A673 (cell line): ENCODE measurements around the gene ATPAF2. TPM values are rescaled to one million over a fixed set of nuclear protein-coding genes. Genes with fewer than 3 reads are reported as not detected.

ENCODE experiments used
- BruUV-seq: library from RNA; stranded (reverse); fragments of 400-500 nt; replicated peaks from 2 replicates; lab custom pipeline; 2021; lab: Mats Ljungman, UMichigan
- CTCF ChIA-PET: fragments of 300-600 bp; sonication (Branson Sonifier 250); formaldehyde crosslinking; loops from one replicate; lab custom pipeline; 2022; ENCODE audit warnings: antibody characterized with exemption; lab: Charles Lee
- POLR2A ChIA-PET: fragments of 300-600 bp; sonication (Branson Sonifier 250); formaldehyde crosslinking; loops from one replicate; lab custom pipeline; 2022; ENCODE audit warnings: antibody characterized with exemption; ENCODE audit not compliant: low non-redundant PET; lab: Charles Lee
- DNase-seq: peaks from one replicate; pipeline ENCODE4 v3.0.0-alpha.2; 2015; ENCODE audit warnings: low spot score
- H3K27ac ChIP-seq: fragments of 200-600 bp; sonication (generic); 2 replicates; pipeline ENCODE4 v1.5.1; 2016; ENCODE audit warnings: mixed run types, low read depth, mild to moderate bottlenecking, mixed read lengths, antibody characterized with exemption, low read length; ENCODE audit not compliant: poor library complexity, severe bottlenecking
- H3K27me3 ChIP-seq: fragments of 200-600 bp; sonication (generic); replicated peaks from 2 replicates; pipeline ENCODE4 v1.6.1; 2017; ENCODE audit warnings: mixed run types, low read depth, mild to moderate bottlenecking, mixed read lengths, antibody characterized with exemption, low read length; ENCODE audit not compliant: insufficient read depth, poor library complexity
- H3K36me3 ChIP-seq: fragments of 200-600 bp; sonication (generic); 2 replicates; pipeline ENCODE4 v1.6.1; 2016; ENCODE audit warnings: mixed run types, mild to moderate bottlenecking, mixed read lengths, antibody characterized with exemption, low read length; ENCODE audit not compliant: insufficient read depth, poor library complexity, severe bottlenecking
- H3K4me1 ChIP-seq: fragments of 200-600 bp; sonication (generic); 2 replicates; pipeline ENCODE4 v1.6.1; 2017; ENCODE audit warnings: mixed run types, mild to moderate bottlenecking, mixed read lengths, antibody characterized with exemption, low read length; ENCODE audit not compliant: insufficient read depth, poor library complexity, severe bottlenecking
- H3K4me3 ChIP-seq: fragments of 200-600 bp; sonication (generic); 2 replicates; pipeline ENCODE4 v1.5.1; 2016; ENCODE audit warnings: low read depth, mixed run types, mild to moderate bottlenecking, mixed read lengths, low read length; ENCODE audit not compliant: poor library complexity, severe bottlenecking
- H3K9me3 ChIP-seq: fragments of 200-600 bp; sonication (generic); 2 replicates; pipeline ENCODE4 v1.6.1; 2016; ENCODE audit warnings: mixed run types, low read depth, mild to moderate bottlenecking, mixed read lengths, antibody characterized with exemption, low read length; ENCODE audit not compliant: poor library complexity, severe bottlenecking
- CTCF ChIP-seq: fragments of 300-800, 200-600 bp; sonication (generic); conservative IDR thresholded peaks from 2 replicates; pipeline ENCODE4 v1.5.1; 2017; ENCODE audit warnings: low read depth, mild to moderate bottlenecking, antibody characterized with exemption, low read length, moderate library complexity, mixed read lengths
- EZH2 ChIP-seq: fragments of 200-600 bp; sonication (generic); IDR thresholded peaks from 2 replicates; pipeline ENCODE4 v1.6.1; 2017; ENCODE audit warnings: borderline replicate concordance, low read depth, mild to moderate bottlenecking, mixed read lengths, antibody characterized with exemption, low read length; ENCODE audit not compliant: poor library complexity, severe bottlenecking
- intact Hi-C: fragments of 100-400 bp; cut with micrococcal nuclease; formaldehyde crosslinking; loops from one replicate; pipeline ENCODE4 v1.10.0; 2022; ENCODE audit not compliant: unreplicated experiment
- total RNA-seq: library from RNA; stranded (reverse); gene quantifications from 2 replicates; pipeline ENCODE4 v1.2.3, GENCODE V29; 2021

The ATPAF2 gene
- total RNA-seq, 1 experiment from 2014 or later: 30.5 TPM

DNA sequence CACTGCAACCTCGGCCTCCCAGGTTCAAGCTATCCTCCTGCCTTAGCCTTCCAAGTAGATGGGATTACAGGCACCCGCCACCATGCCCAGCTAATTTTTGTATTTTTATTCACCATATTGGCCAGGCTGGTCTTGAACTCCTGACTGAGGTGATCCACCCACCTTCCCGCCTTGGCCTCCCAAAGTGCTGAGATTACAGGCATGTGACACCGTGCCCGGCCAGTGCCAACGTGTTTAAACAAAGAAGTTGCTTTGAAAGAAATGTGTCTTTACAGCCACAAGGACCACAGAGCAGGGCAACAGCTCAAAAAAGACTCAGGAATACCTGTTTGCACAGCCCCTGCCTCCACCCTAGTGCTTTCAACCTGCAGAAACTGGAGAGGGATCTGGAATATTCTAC is 25.0 kb downstream of the ATPAF2 start:
- H3K36me3 ChIP-seq: no peaks in the 10 kb centered on the region
- no peaks in the 10 kb centered on the region for H3K4me1 ChIP-seq
- POLR2A ChIA-PET: no interaction called here
- no peak for TF ChIP-seq CTCF
- TF ChIP-seq EZH2: no peak
- BruUV-seq: no TSS peak
- intact Hi-C loops: no loop called here
- H3K27ac ChIP-seq: no peak overlapping the region
- CTCF ChIA-PET: no interaction called here
- H3K4me3 ChIP-seq: no peak overlapping the region
- no peaks in the 10 kb centered on the region for H3K9me3 ChIP-seq
- DNase-seq: no peak
- no peaks in the 10 kb centered on the region for H3K27me3 ChIP-seq

GRCh38 chr17:18011286-18011685 is 27.7 kb downstream of the ATPAF2 start:
- H3K36me3 ChIP-seq: no peaks in the 10 kb centered on the region

DNA sequence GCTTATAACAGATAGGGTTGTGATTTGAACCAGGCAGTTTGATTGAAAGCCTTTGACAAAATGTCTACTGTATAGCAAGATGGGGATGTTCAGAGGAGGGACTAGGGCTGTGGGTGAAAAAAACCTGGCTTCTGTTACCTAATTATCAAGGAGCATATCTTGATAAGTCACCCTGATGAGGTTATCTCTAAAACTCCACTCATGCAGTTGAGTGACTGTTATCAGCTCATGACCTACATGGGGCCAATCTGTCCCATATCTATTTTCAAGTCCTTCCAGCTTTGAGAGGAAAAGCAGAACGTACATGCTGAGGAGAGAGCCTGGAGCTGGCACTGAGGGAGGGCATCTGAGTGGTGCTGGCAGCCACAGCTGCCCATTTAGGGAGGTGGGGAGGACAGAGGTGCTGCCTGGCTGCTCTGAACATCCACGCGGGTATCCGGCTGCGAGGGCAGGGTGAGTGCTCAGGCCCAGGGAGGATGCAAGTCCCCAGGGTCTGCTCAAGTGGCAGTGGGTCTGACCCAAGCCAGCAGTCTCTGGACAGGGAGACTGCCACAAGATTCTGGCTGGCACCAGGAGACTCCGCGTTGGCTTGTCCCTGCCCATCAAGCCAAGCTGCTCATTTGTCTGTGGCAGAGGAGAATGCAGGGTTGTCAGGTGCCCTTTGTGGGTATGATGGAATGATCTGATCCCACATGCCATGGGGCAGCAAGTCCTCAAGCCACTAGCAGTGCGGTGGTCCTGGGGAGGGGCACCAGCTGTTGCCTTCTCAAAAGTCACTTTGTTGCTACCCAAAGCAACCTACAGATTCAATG is 29.2 kb downstream of the ATPAF2 start:
- ChIA-PET POLR2A (no interaction called here), CTCF (no interaction called here)
- no peaks in the 10 kb centered on the region for H3K4me1 ChIP-seq
- no peak overlapping the region for H3K4me3 ChIP-seq
- DNase-seq: no peak
- TF ChIP-seq EZH2: no peak
- TF ChIP-seq CTCF: no peak
- no peaks in the 10 kb centered on the region for H3K9me3 ChIP-seq
- no peaks in the 10 kb centered on the region for H3K36me3 ChIP-seq
- H3K27ac ChIP-seq: no peak overlapping the region
- intact Hi-C loops: no loop called here
- H3K27me3 ChIP-seq: no peaks in the 10 kb centered on the region
- BruUV-seq: no TSS peak

More at GRCh38 chr17:18011286-18011685, 27.7 kb downstream of the ATPAF2 start:
- Histone ChIP-seq H3K27me3 (no peaks in the 10 kb centered on the region), H3K27ac (no peak overlapping the region), H3K9me3 (no peaks in the 10 kb centered on the region), H3K4me1 (no peaks in the 10 kb centered on the region), H3K4me3 (no peak overlapping the region)
- TF ChIP-seq CTCF: no peak
- no peak for TF ChIP-seq EZH2
- ChIA-PET POLR2A (no interaction called here), CTCF (no interaction called here)
- DNase-seq: no peak
- no TSS peak for BruUV-seq
- intact Hi-C loops: no loop called here
